HG03097 (cell line): ENCODE results near the gene CROCC2.

Source experiments
- ATAC-seq: cut with Tn5 transposase; IDR thresholded peaks from one replicate; pipeline ENCODE4 v1.9.1; 2021; ENCODE audit not compliant: unreplicated experiment, low FRiP score

The CROCC2 gene

DNA sequence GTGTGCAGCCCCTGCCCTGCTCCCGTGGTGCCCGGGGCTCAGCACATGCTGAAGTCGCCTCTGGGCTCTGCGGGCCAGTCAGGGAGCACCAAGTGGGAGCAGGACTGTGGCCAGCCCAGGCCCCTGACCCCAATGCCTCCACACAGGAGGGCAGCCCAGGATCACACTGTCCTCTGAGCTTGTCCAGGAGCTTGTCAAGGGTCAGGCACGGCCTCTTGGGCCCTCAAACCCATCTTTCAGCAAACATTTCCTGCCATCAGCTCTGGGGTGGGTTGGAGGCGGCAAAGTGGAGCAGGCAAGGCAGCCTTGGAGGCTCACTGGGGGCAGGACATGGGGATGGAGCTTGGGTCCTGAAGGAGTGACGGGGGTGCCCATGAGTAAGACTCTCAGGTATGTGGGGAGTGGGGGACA lies 102.6 kb downstream of the CROCC2 start:
- ATAC-seq = no peak

DNA sequence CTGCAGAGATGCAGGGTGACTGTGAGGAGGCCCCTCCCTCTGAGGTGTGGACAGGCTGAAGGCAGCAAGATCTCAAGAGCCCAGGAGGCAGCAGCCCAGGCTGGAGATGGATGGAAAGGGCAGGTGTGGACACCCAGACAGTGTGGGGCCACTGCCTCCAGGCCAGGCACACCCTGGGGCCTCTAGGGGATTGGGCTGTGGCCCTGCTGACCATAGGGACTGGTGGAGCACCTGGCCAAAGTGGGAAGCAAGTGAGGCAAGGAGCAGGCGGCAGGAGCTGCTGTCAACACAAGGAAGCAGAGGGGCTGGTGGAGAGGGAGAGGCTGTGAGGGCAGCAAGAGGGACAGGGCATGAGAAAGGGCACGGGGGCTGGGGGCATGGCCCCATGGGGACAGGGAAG lies 103.1 kb downstream of the CROCC2 start:
- ATAC-seq = no peak

DNA sequence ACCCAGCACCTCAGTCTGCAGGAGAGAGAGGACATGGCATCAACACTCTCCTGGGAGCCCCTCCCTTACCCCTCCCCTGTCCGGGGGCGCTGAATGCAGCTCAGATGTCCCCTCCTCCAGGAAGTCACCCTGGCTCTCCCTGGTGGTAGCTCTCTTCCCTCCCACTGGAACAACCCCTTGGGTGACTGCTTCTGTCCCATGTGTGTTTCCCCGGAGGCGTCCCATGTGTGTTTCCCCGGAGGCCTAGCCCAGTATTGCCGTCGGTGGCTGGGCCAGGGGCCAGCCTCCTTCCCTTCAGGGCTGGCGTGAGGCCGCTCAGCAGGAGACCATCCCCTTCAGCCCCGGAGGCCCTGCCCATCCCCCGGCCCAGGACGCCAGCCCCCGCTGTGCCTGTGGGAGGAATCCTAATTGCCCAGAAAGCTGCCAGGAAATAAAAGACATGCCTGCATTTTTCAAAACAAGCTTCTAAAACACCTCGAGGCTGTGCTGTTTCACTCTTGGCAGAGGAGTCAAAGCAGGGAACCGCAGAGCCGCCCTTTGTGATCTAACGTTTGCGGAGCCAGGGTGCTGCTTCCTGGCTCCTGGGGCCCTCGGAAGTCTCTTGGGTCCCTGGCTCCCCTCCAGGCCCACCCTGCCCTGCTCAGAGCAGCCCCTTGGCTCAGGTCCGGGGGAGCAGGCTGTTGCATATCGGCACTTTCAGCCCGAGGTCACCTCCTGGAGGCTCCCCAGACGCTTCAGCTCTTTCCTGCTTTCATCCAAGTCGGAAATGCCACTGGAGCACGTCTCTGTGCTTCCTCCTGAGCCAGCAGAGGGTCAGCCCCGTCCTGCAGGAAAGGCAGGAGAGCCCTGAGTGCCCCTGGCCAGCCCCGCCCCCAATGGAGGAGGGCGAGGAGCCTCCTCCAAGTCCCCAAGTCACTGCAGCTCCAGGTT lies 103.7 kb downstream of the CROCC2 start:
- ATAC-seq = no peak

DNA sequence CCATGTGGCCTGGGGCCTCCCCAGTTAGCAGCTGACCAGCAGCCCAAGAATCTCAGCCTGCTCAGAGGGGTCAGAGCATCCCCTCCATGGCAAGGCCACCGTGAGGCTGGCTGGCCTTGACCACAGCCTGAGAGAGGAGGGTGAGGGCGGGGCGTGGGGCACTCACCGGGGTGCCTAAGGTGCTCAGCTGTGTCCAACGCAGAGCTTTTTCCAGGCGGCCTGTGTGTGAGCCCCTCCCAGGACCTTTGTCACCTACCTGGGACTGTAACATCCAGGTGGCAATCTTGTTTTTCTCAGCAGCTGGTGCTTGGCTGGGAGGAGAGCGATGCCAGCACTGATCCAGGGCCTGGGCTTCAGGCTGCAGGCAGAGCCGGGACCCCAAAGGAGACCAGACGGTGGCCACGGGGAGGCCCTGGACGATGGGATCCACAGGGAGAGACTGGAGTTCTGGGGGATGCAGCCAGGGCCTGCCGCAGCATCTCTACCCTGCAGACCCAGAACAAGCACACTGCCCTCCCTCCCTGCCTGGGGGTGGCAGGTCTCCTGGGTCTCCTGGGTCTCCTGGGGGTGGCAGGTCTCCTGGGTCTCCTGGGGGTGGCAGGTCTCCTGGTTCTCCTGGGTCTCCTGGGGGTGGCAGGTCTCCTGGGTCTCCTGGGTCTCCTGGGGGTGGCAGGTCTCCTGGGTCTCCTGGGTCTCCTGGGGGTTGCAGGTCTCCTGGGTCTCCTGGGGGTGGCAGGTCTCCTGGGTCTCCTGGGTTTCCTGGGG lies 104.6 kb downstream of the CROCC2 start:
- ATAC-seq = no peak

DNA sequence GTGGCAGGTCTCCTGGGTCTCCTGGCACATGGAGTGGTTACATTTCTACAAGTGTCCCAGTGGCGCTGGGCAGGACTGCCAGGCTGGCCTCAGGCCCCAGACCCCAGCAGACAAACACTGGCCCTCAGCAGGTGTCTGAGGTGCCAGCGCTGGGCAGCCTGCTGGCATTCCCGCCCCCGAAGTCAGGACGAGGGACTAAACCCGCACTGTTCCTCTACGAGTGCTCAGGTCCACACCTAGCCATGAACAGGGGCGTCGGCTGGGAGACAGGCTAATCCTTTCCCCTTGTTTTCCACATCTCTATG lies 105.1 kb downstream of the CROCC2 start:
- ATAC-seq = no peak

DNA sequence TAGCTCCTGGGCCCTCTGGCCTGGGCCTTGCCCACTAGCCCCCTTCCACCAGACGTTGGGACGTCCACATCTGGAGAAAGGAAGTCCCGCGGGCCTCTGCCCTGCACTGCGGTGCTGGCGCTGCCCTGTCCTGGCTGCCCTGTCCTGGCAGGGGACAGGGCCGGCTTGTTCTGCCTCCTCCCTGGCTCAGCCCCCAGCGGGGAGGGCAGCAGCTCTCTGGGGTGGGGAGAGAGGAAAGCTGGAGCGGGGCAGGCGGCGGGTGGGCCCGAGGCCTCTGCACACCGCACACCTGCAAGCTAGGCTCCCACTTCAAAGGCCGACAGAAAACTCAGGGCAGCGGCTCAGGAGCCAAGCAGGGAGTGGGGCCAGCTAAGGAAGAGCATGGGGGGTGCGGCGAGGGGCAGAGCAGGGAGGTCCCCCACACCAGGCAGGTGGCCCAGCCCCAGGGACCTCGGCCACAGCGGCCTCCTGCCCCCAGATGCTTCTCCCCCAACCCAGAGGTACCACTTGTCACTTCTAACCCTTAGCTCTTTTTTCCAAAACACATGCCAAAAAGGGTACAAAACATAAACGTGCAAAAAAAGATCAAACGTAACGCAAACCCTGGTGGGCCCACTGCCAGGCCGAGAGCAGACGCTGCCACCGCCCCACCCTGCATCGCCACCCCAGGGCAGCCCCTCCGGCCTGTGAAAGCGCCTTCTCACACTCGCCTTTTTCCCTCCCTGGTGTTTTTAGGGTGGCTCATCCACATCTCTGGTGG lies 105.8 kb downstream of the CROCC2 start:
- no peak for ATAC-seq

DNA sequence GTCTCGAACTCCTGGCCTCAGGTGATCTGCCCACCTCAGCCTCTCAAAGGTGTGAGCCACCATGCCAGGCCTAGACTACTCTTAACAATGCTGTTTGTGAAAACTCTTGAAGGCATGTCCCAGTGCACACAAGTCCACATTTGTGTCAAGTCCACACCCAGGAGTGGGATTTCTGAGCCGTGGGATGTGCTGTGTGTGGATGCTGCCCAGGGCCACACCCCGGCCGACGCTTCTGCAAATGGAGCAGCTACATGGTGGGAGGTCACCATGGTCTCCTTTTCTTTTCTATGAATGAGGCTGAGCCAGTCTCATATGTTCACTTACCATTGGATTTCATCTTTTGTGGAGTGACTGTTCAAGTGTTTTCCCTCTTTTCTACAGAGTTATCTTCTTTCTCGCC lies 108.1 kb downstream of the CROCC2 start:
- ATAC-seq = no peak

DNA sequence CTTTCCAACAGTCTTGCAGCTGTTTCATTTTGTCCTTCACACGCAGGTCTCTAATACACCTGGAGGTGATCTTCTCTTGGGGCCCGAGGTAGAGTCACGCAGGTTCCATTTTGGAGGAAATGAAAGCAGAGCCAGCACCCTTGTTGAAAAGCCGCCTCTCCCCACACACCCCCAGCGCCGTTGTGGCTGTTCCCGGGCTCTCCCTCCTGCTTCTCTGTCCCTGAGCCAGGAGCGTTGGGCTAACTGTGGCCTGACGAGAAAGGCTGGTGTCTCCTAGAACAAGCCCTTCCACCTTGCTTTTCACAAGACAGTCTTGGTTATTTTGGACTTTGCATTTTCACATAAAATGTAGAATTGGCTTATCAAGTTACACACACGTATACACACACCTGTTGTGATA lies 108.6 kb downstream of the CROCC2 start:
- ATAC-seq = no peak

DNA sequence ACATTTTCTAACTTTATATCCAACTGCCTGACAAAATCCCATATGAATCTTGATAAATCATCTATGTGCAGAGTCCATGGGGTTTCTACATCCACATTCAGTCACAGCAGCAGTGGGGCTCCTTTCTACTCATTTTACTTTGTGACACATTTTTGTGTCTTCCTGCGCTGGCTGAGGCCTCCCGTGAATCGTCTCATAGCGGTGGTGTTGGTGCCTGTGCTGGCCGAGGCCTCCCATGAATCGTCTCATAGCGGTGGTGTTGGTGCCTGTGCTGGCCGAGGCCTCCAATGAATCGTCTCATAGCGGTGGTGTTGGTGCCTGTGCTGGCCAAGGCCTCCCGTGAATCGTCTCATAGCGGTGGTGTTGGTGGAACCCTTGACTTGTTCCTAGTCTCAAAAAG lies 109.3 kb downstream of the CROCC2 start:
- ATAC-seq = no peak

DNA sequence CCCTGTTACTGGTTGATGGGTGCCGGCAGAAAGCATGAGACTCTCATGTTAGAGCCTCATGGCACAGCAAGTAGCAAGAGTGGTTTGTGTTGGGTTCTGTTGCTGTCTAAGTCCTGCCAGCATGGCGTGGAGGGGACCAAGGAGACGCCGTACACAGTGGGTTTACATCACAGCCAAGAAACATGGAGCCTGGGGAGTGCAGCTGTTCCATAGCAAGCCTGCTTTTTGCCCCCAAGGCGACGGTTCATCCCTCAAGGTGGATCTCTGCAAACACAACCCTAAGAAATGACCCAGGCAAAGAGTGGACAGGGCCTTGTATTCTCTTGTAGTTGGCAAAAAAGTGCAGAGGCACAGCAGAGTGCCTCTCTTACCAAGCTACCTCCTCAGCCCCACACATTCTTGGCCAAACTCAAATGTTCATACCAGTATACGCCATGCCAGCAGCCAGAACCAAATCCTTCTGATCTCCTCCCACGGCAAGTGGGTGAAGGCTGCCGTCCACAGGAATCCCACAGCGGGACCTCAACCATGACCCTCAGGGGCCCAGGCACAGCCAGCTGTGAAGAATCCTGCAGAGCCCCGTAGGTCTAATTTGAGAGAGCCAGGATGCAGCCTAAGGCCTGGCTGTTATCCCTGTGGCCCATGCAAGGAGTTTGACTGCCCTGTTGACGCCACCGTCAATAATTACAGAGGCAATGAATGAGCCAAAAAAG lies 111.2 kb downstream of the CROCC2 start:
- no peak for ATAC-seq

DNA sequence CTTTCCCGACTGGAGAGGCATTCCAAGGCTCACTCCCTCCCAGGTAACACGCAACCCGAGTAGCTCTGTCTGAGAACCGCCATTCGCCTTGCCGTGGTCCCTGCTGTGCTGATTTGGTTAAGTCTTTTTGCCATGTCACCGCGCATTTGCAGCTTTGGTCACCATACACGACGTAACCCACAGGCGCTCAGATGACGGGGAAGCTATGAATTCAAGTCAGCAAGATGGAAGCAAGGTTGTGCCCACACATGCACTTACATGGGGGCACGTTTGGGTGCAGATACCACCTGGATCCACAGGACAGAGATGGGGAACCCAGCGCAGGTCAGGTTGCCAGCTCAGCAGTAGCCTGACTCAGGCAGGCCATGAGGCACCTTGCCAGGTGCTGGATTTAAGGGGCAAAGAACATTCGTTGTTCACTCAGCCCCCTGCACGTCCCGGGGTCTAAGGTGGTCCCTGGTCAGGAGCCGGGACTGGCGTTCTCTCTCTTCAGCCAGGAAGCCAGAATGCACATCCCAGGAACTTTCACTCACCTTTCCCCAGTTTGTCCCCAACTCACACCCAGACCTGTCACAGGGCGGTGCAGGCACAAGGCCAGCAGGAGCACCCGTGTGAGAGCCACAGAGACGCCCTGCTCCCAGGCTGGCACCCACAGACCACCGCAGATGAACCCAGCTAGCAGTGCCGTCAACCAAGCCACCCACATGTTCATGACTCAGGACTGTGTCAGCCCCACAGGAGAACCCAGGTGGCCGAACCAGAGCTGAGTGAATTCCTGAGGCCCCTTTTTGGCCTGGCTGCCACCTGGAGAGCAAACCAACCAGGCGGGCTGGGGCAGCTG lies 112.1 kb downstream of the CROCC2 start:
- ATAC-seq = no peak

DNA sequence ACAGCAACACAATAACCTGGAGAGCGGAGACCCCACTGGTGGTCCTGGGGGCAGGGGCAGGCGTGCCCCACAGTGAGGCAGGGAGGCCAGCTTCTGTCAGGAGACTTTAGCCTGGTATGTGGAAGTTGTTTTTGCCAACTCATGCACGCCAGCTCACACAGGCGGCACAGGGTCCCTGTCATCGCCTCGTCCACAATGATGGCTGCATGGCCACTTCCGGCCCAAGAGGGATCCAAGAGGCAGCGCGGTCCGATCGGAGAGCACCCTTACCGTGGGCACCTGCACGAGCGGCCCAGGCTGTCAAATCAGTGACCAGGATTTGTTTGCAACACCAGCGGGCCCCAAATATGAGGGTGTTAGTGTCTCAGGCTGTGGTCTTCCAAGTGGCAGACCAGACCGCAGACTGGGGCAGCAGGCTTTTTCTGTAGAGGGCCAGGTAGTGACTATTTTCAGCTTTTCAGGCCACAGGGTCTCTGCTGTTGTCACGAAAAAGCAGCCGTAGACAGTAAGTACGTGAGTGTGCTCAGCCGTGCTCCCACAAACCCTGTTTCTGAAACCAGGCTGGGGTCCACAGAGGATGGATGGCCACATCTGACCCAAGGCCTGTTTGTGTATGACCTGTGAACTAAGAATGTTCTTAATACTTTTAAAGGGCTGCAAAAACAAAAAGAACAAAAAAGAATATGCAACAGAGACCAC lies 113.5 kb downstream of the CROCC2 start:
- no peak for ATAC-seq

DNA sequence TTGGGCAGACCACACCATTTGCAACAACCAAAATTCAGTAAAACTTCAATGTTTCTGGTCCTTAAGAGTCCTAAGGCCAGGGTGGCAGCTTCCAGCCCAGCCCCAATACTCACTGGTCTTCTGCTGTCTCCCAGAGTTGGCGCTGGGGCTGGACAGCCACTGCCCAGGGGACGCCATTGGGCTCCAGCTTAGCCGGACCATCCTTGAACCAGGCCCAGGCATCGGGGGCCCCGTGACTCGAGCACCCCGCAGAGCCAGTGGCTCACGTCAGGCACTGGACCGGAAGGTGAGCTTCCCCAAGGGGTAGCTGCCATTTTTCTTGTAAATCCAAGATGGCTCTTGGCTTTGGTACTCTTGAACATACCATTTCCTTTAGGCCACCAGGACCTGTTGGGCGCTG lies 114.1 kb downstream of the CROCC2 start:
- no peak for ATAC-seq

DNA sequence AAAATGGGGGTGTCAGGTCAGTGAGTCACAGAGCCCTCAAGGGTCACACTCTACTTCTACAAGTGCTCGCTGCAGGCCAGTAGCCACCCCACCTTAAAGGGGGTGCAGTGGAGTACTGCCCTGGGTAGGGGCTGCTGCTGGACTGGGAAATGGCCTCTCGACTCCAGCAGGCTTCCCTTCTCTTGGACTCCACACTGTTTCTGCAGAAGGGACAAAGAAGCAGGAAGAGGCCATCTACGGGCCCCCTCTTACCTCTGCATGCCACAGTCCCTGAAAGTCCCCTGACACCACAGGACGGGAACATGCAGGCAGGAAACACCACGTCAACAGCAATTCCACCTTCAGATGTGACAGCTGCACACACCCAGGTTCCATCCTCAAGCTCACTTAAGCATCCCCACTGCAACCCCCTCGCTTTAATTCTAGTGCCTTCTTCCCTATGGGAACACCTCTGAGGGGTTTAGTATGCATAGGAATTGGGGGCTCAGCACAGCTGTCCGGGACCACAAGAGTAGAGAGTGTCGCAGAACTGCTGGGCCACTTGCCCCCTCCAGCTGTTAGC lies 114.6 kb downstream of the CROCC2 start:
- no peak for ATAC-seq

DNA sequence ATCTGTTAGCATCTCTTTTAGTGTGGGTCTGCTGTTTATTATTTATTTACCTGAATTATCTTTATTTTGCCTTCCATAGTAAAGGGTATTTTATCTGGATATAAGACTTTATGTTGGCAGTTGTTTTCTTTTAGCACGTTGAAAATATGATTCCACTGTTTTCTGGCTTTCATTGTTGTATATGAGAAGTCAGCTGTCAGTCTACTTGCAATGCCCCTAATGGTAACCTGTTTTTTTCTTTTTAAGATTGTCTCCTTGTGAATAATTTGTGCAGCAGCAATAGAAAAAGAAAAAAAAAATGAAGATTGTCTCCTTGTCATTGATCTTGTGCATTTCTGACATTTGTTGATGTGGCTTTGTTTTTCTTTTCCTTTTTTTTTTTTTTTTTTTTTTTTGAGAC lies 119.5 kb downstream of the CROCC2 start:
- ATAC-seq = no peak

DNA sequence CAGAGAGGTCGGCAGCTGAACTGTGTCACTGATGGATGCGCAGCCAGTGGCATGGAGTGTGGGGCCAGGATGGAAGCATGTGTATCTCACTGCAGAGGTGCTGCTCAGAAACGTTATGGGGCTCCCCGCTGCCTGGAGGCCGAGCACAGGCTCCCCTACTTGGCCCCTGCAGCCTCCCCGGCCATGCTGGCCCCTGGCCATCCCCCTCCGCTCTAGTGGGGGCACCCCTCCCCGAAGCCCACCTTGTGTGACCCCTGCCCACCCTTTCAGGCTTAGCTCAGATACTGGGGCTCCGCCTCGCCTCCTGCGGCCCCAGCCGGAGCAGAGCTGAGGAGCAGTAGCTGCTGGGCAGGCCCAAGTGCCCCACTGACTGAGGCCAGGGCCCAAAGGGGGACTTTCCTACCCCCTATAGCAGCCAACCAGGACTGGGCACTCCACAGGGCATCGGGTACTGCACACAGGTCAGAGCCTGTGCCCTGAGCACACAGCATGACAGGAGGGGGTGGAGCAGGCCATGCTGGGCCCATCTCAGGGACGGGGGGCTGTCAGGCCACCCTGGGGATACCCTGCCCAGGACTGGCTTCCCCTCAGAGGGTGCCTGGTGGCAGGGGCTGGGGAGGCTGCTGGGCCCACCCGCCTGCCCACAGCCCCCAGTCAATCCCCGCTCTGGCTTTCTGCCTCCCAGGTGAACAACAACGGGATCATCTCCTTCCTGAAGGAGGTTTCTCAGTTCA lies 123.6 kb downstream of the CROCC2 start:
- no peak for ATAC-seq

DNA sequence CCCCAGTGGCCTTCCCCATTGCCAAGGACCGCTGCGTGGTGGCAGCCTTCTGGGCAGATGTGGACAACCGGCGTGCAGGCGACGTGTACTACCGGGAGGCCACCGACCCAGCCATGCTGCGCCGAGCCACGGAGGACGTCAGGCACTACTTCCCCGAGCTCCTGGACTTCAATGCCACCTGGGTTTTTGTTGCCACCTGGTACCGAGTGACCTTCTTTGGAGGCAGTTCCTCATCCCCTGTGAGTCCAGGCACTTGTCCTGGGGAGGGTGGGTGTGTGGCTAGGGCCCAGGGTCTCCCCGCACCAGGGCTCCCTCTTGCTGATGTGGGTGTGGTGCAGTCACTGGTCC lies 124.2 kb downstream of the CROCC2 start:
- ATAC-seq = no peak

DNA sequence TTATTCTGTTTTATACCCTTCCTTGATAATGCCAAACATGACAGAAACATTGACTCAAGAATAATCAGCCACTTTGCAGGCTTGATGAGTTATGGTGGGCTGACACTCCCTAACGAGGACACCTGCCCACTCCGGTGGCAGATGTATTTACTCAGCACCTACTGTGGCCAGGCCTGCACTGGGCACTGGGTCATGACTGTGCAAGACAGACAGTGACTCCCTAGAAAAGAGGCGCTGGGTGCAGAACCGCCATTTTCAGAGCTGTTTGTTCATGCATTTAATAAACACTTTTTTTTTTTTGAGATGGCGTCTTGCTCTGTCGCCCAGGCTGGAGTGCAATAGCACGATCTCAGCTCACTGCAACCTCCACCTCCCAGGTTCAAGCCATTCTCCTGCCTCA lies 124.7 kb downstream of the CROCC2 start:
- ATAC-seq = no peak
